ENCODE measurements around the gene RRAD.

The RRAD gene

DNA sequence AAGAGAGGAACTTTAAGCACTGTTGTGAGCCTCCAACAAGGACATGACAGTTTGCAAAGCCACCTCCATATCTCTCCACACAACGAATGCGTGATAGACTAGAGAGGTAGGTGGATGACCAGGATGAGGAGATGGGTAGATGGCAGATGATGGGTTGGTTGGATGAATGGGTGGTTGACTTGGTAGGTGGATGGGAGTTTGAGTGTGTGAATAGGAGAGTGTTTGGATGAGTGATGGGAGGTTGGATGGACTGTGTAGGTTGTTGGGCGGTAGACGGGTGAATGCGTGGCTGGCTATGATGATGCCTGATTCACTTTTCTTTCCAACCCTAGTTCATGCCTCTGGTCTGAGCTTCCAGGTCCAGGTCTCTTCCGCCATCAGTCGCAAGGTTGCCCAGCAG is 10.8 kb downstream of the RRAD start:
- DNase-seq, result no peak

DNA sequence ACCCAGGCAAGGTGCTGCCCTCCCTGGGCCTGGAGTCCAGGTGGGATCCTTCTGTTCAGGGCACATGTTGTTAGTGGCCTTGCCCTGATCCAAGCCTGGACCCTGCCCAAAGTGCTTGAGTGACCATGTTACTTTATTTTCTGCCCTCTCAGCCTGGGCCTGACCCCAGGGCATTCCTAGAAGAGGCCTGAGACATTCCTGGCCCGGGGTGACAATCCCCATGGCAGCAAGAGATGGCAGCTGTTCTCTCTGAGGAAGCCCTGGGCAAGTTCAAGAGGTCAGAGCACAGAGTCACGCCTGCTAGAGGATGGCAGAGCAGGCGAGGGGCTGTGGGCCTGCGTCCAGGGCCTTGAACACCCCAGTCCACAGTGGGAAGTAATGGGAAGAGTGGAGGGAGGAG is 11.6 kb downstream of the RRAD start:
- DNase-seq, result no peak

GRCh38 chr16:66913081-66913480 is 12.3 kb downstream of the RRAD start:
- no peak for DNase-seq

DNA sequence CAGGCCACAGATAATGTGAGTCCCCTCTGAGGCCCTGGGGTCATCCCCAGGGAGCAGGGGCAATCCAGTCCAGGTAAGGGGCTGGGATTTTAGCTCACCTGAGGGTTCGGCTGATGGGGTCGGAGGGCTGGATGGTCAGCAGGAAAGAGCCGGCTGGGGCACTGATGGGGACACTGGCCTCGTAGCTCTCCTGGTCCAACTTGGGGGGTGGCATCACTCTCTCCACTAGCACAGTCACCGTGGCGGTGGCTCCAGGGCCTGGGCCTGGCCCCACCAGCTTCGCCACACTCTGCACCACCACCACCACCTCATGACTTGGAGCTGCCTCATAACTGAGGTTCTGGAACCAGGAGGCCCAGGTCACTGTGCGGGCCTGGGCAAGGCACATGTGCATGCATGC is 13.5 kb downstream of the RRAD start:
- DNase-seq, result no peak

DNA sequence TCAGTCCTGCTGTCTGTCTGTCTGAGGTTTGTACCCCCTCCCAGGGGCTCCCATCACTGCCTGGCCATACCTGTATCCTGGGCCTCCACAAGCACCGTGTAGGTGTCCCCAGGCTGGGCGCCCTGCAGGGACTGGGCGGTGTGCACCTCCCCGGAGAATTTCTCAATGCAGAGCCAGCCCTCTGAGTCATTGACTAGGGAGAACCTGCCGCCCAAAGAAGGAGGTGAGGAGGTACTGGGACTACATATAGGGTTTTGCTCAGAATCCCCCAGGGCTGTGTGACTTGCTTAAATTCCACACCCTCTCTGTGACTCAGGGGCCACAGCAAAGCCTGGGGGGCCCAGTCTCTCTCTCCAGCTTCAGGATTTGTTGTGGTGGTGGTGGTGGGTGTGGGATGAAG is 14.2 kb downstream of the RRAD start:
- DNase-seq, result no peak

DNA sequence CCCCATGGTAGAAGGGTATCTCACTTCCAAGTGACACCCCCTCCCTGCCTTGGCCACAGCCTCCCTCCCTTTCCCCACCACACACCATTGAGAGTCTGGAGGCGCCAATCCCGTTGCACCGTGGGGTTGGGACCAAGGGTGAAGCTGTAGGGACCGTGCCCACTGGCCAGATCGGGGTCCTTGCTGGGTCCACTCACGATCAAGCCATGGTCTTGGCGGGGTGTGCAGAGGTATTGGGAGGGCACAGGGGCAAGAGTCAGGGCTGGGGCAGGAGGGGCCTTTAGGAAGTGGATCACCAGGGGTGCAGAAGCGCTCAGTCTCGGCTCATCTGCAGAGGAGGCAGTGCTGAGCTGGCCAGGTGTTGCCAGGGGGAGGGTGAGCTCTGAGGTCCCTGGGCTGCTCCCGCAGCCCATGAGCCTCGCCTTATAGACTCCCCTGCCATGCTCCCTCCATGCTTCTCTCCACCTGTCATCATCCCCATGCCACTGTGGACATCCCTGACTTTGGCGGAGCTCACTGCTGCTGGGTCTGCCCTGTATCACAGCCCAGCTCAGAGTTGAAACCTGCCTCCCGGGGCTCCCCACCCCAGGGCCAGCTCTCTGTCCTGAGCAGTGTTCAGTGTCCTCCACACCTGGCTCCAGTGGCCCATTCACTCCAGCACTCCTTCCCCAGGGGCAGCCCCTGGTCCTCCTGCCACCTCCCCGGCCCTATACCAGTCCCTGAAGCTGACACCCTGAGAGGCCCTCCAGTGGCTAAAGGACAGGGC is 15.0 kb downstream of the RRAD start:
- no peak for DNase-seq

- no peak for DNase-seq
These were observed 16.4 kb downstream of the RRAD start for GRCh38 chr16:66908762-66909559.

GRCh38 chr16:66908116-66908515 is 17.2 kb downstream of the RRAD start:
- no peak for DNase-seq

GRCh38 chr16:66906916-66907836 is 18.2 kb downstream of the RRAD start:
- no peak for DNase-seq

DNA sequence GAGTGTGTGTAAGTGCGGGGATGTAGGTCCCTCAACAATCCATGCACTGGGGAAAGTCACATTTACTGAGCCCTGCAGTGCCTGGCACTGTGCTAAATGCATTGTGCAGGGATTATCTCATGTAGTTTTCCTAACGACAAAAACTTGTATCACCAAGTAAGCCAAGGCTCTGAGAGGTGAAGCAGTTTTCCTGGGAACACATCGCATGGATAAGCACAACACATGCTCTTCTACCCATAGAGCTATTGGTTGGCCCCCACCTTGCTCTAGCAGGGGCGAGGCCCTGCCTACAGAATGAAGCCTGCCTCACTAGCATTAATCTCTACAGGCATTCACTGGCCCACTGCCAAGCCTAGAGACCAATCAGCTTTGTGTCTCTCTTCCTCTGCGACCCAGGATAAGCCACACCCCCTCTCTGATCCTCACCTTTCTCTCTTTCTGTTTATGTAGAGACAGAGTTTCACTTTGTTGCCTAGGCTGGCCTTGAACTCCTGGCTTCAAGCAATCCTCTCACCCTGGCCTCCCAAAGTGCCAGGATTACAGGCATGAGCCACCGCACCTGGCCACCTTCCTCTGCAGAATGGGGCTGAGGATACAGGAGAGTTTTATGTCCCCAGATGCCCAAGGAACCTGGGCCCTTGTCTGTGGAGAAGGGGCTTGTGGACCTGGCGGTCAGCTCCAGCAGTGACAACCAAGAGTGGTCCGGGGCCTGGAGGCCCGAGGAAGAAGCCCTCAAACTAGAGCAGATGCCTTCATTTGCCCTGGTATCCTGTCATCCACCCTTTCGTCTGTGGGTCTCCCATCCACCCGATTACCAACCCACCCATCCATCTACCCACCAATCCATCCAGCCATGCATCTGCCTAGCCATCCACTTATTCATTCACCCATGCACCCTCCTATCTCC is 19.4 kb downstream of the RRAD start:
- peak; percentile 39 for DNase-seq

GRCh38 chr16:66904846-66905632 is 20.3 kb downstream of the RRAD start:
- no peak for DNase-seq

GRCh38 chr16:66904428-66904845 is 20.9 kb downstream of the RRAD start:
- DNase-seq, result no peak

DNA sequence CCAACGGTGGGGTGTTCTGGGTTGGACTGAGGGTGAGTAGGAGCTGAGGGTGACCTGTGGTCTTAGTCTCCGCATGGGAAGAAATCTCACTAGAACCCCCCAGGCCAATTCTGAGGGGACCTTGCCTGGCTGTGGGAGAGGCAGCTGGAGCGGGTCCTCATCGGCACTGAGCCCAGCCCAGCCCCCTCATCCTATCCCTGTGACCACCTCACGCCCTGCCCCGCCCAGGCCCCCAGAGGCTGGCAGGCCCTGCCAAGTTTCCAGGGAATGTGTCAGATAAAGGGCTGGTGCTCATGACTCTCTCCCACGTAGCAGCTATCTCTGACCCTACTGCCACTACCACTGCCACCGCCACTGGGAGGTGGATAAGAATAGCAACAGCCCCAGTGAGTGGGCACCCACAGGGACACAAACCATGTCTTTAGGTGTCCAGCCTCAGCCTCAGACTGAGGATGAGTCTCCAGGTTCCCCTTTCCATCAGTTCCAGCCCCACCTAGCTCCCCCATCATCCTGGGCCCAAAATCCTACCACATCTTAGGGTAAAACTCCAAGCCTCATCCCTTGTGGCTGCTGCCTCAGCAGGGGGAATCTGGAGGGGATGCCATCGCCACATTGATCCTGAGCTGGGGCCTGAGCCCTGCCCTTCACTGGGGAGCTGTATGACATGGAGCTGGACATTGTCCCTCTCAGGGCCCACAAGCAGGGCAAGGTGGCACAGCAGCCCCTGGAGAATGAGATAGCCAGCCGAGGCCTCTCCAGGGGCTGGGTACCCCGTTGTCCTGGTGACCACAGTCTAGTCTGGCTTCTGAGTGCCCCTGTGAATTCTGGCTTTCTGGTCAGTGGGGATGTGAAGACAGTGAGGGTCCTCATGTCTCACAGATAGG is 21.5 kb downstream of the RRAD start:
- no peak for DNase-seq

DNA sequence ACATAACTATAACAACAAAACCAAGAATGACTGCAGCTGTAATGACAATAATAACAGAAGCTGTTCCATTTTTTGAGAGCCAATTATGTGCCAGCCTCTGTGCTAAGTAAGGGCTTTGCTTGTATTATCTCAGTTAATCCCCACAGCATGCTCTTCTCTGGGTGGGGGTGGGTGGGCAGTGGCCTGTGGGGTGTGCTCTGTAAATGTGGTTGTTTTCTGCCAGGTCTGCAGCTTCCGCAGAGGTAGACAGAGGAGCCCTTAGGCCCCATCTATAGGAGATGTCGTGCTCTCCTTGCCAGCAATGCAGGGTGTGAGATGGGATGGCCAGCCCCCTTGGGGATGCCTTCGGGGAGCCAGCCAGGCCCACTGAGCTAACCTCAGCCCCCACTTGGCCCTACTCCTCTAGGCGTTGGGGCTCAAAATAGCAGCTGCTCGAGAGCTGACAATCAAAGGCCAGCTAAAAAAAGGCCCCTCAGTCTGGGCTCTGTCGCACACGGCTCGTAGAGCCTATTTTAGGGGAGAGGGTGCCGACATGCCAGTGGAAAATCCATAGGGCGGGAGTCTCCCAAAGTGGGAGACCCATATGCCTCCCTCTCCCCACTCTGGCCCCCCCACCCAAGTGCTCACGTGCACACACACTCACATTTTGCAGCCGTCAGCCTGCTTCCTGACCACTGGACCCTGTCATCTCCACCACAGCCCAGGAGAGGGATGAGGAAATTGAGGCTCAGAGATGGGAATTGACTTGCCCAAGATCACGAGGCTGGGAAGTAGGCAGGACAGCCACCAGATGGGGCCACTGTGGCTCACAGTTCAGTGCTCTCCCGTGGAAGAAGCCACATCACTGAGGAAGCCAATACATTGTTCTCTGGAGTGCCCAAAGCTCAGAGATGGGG is 22.4 kb downstream of the RRAD start:
- no peak for DNase-seq

DNA sequence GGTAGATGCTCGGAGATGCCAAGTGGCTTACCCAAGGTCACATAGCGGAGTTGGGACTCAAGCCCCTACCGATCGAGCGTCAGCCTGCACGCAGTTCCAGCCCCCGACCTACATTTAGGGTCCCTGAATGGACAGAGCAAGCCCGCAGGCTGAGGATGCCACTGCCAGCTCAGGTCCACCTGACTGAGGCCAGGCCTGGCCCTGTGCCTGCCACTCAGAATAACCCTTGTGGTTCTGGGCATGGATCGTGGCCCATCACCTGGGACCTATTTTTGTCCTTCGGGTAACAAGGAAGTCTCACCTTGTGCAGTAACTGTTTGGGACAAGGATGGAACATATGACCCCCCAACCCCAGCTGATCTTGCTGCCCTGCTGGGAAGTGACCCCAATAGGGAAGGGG is 23.7 kb downstream of the RRAD start:
- DNase-seq, result no peak

GRCh38 chr16:66900721-66901441 is 24.5 kb downstream of the RRAD start:
- DNase-seq, result no peak

DNA sequence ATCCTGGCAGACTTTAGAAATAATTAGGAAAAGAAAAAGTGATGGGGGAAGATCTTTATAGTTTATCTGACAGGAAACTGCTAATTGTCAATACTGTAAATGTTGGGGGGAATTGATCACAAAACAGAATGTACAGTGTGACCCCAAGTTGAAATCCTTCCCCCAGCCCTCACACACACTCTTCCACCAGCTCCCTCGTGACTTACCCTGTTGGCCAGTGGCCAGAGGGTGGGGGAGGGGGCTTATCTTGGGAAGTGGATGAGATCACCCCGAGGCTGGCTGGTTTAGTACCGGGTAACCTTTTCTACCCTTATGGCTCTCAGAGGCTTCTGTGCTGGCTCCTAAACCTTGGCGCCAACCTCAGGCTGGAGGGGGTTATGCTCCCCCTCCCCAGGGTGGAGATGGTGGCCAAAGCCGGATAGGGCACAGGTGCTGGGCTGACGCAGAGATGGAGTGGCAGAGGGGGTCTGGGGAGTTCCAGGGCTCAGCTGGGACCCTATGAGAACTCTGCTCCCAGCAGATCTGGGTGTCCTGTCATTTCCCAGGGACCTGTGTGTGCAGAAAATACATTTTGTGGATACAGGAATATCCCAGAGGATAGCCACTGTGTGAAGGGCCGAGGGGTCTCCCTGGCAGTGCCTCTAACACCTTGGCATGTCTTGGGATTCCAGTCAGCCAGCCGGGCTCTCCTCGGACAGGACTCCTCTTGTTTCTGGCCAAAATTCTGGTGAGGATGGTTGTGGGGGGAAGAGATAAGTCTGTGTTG is 25.2 kb downstream of the RRAD start:
- peak; percentile 58 for DNase-seq

Measured in NCI-H2171 treated with DMSO at 0.1 percent for 48 hours (cell line).